ENCODE measurements around the gene USH2A.

Gene USH2A

GRCh38 chr1:215718575-215719287 is 704.5 kb downstream of the USH2A start:
- no peak for DNase-seq (ENCODE audit: low read depth in 2 of 2)

- DNase-seq (ENCODE audit: low read depth in 2 of 2), result no peak
Observed at GRCh38 chr1:215717677-215718426, 705.4 kb downstream of the USH2A start.

- DNase-seq (ENCODE audit: low read depth in 2 of 2), result no peak
Observed at GRCh38 chr1:215710899-215711225, 712.4 kb downstream of the USH2A start.

- DNase-seq (ENCODE audit: low read depth in 2 of 2), result peak; percentile 25 to 29
Observed at GRCh38 chr1:215710036-215710898, 713.0 kb downstream of the USH2A start.

- no peak for DNase-seq (ENCODE audit: low read depth in 2 of 2)
Observed at GRCh38 chr1:215704089-215704860, 719.0 kb downstream of the USH2A start.

- peak in 1 of 2 experiments; percentile 4 for DNase-seq (ENCODE audit: low read depth in 2 of 2)
Observed at GRCh38 chr1:215682232-215682631, 741.0 kb downstream of the USH2A start.

- no peak for DNase-seq (ENCODE audit: low read depth in 2 of 2)
Observed at GRCh38 chr1:215681041-215681440, 742.2 kb downstream of the USH2A start.

- DNase-seq (ENCODE audit: low read depth in 2 of 2), result no peak
Observed at GRCh38 chr1:215679231-215679630, 744.0 kb downstream of the USH2A start.

GRCh38 chr1:215677112-215677511 is 746.1 kb downstream of the USH2A start:
- no peak for DNase-seq (ENCODE audit: low read depth in 2 of 2)

- DNase-seq (ENCODE audit: low read depth in 2 of 2), result no peak
Observed at GRCh38 chr1:215673943-215674342, 749.3 kb downstream of the USH2A start.

GRCh38 chr1:215672482-215672881 is 750.8 kb downstream of the USH2A start:
- no peak for DNase-seq (ENCODE audit: low read depth in 2 of 2)

GRCh38 chr1:215669806-215670491 is 753.3 kb downstream of the USH2A start:
- DNase-seq (ENCODE audit: low read depth in 2 of 2), result no peak

GRCh38 chr1:215667761-215668160 is 755.5 kb downstream of the USH2A start:
- DNase-seq (ENCODE audit: low read depth in 2 of 2), result no peak

- DNase-seq (ENCODE audit: low read depth in 2 of 2), result no peak
Observed at GRCh38 chr1:215665215-215665614, 758.0 kb downstream of the USH2A start.

GRCh38 chr1:215661033-215661432 is 762.2 kb downstream of the USH2A start:
- DNase-seq (ENCODE audit: low read depth in 2 of 2), result no peak

- DNase-seq (ENCODE audit: low read depth in 2 of 2), result no peak
Observed at GRCh38 chr1:215660259-215660658, 763.0 kb downstream of the USH2A start.

- DNase-seq (ENCODE audit: low read depth in 2 of 2), result no peak
Observed at GRCh38 chr1:215657047-215657446, 766.2 kb downstream of the USH2A start.

GRCh38 chr1:215652371-215652770 is 770.9 kb downstream of the USH2A start:
- no peak for DNase-seq (ENCODE audit: low read depth in 2 of 2)

GRCh38 chr1:215651867-215652266 is 771.4 kb downstream of the USH2A start:
- DNase-seq (ENCODE audit: low read depth in 2 of 2), result no peak

- no peak for DNase-seq (ENCODE audit: low read depth in 2 of 2)
Observed at GRCh38 chr1:215650446-215651149, 772.6 kb downstream of the USH2A start.

Data from fibroblast of skin of left quadriceps (primary cell).